ENCODE measurements around the gene BACH2. TPM values are rescaled to one million over a fixed set of nuclear protein-coding genes. Genes with fewer than 3 reads are reported as not detected.

The BACH2 gene
- total and polyA plus RNA-seq, 9 of the 15 experiments (the other 6 are each of a cell fraction or from before 2014, with no cell fraction given): 0.06 to 3.1 (median 0.59) TPM

DNA sequence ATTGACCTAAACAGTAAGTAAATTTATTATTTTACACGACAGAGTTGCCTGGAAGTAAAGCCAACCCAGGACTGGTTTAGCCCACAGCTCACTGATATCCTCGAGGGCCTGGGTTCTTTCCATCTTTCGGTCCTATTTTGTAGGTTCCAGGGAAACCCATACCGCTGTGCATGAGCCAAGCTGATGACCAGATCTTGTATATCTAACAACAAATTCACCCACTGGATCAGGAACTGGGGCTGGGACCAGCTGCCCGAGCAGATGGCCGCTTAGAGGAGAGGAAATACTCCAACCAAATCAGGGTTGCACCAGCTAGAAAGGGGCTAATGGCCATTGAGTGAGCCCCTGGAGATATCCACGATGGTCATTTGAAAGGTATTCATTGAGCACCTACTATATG, 139.2 kb downstream of the BACH2 start:
- no peak for ATAC-seq
- H3K4me1 ChIP-seq (replicated peaks in 1 of 2; ENCODE audit: control insufficient read depth in 2 of 2, insufficient read depth in 2 of 2, low read length in 2 of 2): peaks cover 0 to 24% of the 10 kb centered on the region in 2 experiments; a peak in 2 of 5 replicates
- no peaks in the 10 kb centered on the region for H3K9me3 ChIP-seq (replicated peaks; ENCODE audit: control insufficient read depth, insufficient read depth, low read depth, low read length)
- in situ Hi-C loops (cut with MboI): no loop called here
- no TSS peak for BruUV-seq (replicated peaks)
- intact Hi-C loops (cut with micrococcal nuclease): no loop called here
- POLR2A ChIA-PET: no interaction called here
- H3K9ac ChIP-seq (ENCODE audit: insufficient read depth in 1 of 2, low read depth in 2 of 2, low read length in 2 of 2): no peak overlapping the region
- H3K36me3 ChIP-seq (ENCODE audit: control insufficient read depth, insufficient read depth, low read length): no peaks in the 10 kb centered on the region
- no peak overlapping the region for H3K4me2 ChIP-seq (ENCODE audit: insufficient read depth, low read length)
- H3K27me3 ChIP-seq (ENCODE audit: control insufficient read depth in 2 of 2, insufficient read depth in 2 of 2, low read length in 2 of 2): no peaks in the 10 kb centered on the region
- CTCF ChIA-PET (ENCODE audit: low intra/inter-chr PET ratio): no interaction called here
- H3K27ac ChIP-seq (ENCODE audit: extremely low read depth, low read depth, low read length): no peak overlapping the region
- FAIRE-seq: no peak
- H2AFZ ChIP-seq (ENCODE audit: low read depth, low read length): no peak overlapping the region
- WGBS (ENCODE audit: insufficient coverage, low coverage, missing lambda C conversion rate): 27% methylated on average over 7 of the region's 7 CpGs
- DNase-seq (ENCODE audit: extremely low read depth in 1 of 4, low spot score in 3 of 4): no peak
- no peaks in the 10 kb centered on the region for H3K79me2 ChIP-seq (ENCODE audit: control insufficient read depth, insufficient read depth, low read length)
- no peaks in the 10 kb centered on the region for H3K9me1 ChIP-seq (ENCODE audit: control insufficient read depth, insufficient read depth, low read length)
- no peaks in the 10 kb centered on the region for H4K20me1 ChIP-seq (replicated peaks; ENCODE audit: control insufficient read depth, insufficient read depth, low read length)
- no peak overlapping the region for H3K4me3 ChIP-seq
- TF ChIP-seq, protein P1, sequence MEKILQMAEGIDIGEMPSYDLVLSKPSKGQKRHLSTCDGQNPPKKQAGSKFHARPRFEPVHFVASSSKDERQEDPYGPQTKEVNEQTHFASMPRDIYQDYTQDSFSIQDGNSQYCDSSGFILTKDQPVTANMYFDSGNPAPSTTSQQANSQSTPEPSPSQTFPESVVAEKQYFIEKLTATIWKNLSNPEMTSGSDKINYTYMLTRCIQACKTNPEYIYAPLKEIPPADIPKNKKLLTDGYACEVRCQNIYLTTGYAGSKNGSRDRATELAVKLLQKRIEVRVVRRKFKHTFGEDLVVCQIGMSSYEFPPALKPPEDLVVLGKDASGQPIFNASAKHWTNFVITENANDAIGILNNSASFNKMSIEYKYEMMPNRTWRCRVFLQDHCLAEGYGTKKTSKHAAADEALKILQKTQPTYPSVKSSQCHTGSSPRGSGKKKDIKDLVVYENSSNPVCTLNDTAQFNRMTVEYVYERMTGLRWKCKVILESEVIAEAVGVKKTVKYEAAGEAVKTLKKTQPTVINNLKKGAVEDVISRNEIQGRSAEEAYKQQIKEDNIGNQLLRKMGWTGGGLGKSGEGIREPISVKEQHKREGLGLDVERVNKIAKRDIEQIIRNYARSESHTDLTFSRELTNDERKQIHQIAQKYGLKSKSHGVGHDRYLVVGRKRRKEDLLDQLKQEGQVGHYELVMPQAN (IDR thresholded peaks at IDR 0.05; ENCODE audit: borderline replicate concordance): no peak
- TF ChIP-seq POLR2AphosphoS2 (IDR thresholded peaks at IDR 0.05; ENCODE audit: low read length) (no peak), SAFB (IDR thresholded peaks at IDR 0.05; ENCODE audit: borderline replicate concordance, low read depth, low read length) (no peak), TARDBP (IDR thresholded peaks at IDR 0.05) (no peak), ZNF766 (CRISPR knock-in tag; conservative IDR thresholded peaks at IDR 0.05) (no peak), ELF4 (CRISPR knock-in tag; IDR thresholded peaks at IDR 0.05) (no peak), ZNF668 (CRISPR knock-in tag; IDR thresholded peaks at IDR 0.05) (no peak), ZNF57 (CRISPR knock-in tag; IDR thresholded peaks at IDR 0.05) (no peak), MXI1 (IDR thresholded peaks at IDR 0.05; ENCODE audit: low read depth, low read length) (no peak), ZNF133 (CRISPR knock-in tag; IDR thresholded peaks at IDR 0.05) (no peak)
- TF ChIP-seq, protein P2, sequence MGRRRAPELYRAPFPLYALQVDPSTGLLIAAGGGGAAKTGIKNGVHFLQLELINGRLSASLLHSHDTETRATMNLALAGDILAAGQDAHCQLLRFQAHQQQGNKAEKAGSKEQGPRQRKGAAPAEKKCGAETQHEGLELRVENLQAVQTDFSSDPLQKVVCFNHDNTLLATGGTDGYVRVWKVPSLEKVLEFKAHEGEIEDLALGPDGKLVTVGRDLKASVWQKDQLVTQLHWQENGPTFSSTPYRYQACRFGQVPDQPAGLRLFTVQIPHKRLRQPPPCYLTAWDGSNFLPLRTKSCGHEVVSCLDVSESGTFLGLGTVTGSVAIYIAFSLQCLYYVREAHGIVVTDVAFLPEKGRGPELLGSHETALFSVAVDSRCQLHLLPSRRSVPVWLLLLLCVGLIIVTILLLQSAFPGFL (CRISPR knock-in tag; IDR thresholded peaks at IDR 0.05): no peak
- TF ChIP-seq, protein P3, sequence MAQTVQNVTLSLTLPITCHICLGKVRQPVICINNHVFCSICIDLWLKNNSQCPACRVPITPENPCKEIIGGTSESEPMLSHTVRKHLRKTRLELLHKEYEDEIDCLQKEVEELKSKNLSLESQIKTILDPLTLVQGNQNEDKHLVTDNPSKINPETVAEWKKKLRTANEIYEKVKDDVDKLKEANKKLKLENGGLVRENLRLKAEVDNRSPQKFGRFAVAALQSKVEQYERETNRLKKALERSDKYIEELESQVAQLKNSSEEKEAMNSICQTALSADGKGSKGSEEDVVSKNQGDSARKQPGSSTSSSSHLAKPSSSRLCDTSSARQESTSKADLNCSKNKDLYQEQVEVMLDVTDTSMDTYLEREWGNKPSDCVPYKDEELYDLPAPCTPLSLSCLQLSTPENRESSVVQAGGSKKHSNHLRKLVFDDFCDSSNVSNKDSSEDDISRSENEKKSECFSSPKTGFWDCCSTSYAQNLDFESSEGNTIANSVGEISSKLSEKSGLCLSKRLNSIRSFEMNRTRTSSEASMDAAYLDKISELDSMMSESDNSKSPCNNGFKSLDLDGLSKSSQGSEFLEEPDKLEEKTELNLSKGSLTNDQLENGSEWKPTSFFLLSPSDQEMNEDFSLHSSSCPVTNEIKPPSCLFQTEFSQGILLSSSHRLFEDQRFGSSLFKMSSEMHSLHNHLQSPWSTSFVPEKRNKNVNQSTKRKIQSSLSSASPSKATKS (CRISPR knock-in tag; IDR thresholded peaks at IDR 0.05): no peak
- TF ChIP-seq, protein P4, sequence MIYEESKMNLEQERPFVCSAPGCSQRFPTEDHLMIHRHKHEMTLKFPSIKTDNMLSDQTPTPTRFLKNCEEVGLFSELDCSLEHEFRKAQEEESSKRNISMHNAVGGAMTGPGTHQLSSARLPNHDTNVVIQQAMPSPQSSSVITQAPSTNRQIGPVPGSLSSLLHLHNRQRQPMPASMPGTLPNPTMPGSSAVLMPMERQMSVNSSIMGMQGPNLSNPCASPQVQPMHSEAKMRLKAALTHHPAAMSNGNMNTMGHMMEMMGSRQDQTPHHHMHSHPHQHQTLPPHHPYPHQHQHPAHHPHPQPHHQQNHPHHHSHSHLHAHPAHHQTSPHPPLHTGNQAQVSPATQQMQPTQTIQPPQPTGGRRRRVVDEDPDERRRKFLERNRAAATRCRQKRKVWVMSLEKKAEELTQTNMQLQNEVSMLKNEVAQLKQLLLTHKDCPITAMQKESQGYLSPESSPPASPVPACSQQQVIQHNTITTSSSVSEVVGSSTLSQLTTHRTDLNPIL (CRISPR knock-in tag; IDR thresholded peaks at IDR 0.05): no peak
- TF ChIP-seq, protein P5, sequence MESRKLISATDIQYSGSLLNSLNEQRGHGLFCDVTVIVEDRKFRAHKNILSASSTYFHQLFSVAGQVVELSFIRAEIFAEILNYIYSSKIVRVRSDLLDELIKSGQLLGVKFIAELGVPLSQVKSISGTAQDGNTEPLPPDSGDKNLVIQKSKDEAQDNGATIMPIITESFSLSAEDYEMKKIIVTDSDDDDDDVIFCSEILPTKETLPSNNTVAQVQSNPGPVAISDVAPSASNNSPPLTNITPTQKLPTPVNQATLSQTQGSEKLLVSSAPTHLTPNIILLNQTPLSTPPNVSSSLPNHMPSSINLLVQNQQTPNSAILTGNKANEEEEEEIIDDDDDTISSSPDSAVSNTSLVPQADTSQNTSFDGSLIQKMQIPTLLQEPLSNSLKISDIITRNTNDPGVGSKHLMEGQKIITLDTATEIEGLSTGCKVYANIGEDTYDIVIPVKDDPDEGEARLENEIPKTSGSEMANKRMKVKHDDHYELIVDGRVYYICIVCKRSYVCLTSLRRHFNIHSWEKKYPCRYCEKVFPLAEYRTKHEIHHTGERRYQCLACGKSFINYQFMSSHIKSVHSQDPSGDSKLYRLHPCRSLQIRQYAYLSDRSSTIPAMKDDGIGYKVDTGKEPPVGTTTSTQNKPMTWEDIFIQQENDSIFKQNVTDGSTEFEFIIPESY (CRISPR knock-in tag; IDR thresholded peaks at IDR 0.05): no peak
- TF ChIP-seq, protein P6, sequence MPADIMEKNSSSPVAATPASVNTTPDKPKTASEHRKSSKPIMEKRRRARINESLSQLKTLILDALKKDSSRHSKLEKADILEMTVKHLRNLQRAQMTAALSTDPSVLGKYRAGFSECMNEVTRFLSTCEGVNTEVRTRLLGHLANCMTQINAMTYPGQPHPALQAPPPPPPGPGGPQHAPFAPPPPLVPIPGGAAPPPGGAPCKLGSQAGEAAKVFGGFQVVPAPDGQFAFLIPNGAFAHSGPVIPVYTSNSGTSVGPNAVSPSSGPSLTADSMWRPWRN (IDR thresholded peaks at IDR 0.05; ENCODE audit: low read depth): no peak

Measured in K562 (cell line).